ENCODE data around the gene SYNGR1. TPM values are rescaled to one million over a fixed set of nuclear protein-coding genes. Genes with fewer than 3 reads are reported as not detected.
"Not testable (repeated sequence)": the region's sequence is repeated elsewhere in the genome, so short reads cannot be mapped to it uniquely, and the experiment has no call there.

SYNGR1 gene
- total RNA-seq, 1 donor: 6.5 TPM

DNA sequence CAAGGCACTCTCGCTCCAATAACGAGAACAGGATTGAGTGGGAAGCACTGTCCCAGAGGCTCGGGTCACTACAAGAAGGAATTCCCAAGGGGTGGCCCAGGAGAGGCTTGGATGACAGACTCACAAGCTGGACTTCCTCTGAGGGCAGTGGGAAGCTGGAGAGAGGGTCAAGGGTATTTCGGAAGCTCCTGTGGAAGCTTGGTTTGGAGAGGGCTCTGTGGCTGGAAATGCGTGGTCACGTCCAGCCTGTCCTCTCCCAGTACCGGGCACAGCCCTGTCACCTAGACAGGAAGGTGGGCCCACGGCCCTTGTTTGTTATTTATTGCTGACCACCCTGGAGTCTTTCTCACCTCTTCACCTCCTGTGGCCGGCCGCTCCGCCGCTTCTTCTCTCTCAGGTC, 5.3 kb downstream of the SYNGR1 start:
- peaks cover 26% of the 10 kb centered on the region for H3K4me1 ChIP-seq (ENCODE audit: insufficient read depth, low read length)
- H3K9me3 ChIP-seq (ENCODE audit: low read depth, low read length): no peaks in the 10 kb centered on the region
- no peaks in the 10 kb centered on the region for H3K27me3 ChIP-seq (ENCODE audit: insufficient read depth, low read length)
- no peak overlapping the region for H3K4me3 ChIP-seq (ENCODE audit: low read length)

DNA sequence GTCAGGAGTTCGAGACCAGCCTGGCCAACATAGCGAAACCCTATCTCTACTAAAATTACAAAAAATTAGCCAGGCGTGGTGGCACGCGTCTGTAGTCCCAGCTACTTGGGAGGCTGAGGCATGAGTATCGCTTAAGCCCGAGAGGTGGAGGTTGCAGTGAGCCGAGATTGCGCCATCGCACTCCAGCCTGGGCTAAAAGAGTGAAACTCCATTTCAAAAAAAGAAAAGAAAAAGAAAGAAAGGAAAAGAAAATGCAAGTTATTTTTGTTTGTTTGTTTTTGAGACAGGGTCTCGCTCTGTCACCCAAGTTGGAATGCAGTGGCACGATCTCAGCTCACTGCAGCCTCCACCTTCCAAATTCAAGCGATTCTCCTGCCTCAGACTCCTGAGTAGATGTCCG, 6.0 kb downstream of the SYNGR1 start:
- H3K9me3 ChIP-seq (ENCODE audit: low read depth, low read length); H3K4me3 ChIP-seq (ENCODE audit: low read length); H3K27me3 ChIP-seq (ENCODE audit: insufficient read depth, low read length): not testable (repeated sequence)
- peaks cover 20% of the 10 kb centered on the region for H3K4me1 ChIP-seq (ENCODE audit: insufficient read depth, low read length)

DNA sequence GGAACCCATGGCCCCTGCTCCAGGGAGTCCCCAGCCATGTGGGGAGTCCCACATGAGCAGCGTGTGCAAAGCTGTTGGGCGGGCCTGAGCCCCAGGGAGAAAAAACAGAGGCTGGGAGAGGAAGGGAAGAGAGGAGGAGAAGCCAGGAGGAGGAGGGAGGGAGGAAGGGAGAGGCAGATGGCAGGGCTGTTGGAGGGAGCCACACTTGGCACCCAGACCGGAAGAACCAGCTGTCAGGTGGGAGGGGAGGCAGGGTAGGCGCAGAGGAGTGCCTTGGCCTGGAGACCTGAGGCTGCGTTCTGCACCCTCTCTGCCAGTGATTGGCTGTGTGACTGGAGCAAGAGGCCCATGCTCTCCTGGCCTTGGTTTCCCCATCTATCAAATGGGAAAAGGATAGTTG, 6.7 kb downstream of the SYNGR1 start:
- Histone ChIP-seq H3K4me1 (ENCODE audit: insufficient read depth, low read length) (peaks cover 13% of the 10 kb centered on the region), H3K27me3 (ENCODE audit: insufficient read depth, low read length) (no peaks in the 10 kb centered on the region), H3K4me3 (ENCODE audit: low read length) (no peak overlapping the region), H3K9me3 (ENCODE audit: low read depth, low read length) (no peaks in the 10 kb centered on the region)

DNA sequence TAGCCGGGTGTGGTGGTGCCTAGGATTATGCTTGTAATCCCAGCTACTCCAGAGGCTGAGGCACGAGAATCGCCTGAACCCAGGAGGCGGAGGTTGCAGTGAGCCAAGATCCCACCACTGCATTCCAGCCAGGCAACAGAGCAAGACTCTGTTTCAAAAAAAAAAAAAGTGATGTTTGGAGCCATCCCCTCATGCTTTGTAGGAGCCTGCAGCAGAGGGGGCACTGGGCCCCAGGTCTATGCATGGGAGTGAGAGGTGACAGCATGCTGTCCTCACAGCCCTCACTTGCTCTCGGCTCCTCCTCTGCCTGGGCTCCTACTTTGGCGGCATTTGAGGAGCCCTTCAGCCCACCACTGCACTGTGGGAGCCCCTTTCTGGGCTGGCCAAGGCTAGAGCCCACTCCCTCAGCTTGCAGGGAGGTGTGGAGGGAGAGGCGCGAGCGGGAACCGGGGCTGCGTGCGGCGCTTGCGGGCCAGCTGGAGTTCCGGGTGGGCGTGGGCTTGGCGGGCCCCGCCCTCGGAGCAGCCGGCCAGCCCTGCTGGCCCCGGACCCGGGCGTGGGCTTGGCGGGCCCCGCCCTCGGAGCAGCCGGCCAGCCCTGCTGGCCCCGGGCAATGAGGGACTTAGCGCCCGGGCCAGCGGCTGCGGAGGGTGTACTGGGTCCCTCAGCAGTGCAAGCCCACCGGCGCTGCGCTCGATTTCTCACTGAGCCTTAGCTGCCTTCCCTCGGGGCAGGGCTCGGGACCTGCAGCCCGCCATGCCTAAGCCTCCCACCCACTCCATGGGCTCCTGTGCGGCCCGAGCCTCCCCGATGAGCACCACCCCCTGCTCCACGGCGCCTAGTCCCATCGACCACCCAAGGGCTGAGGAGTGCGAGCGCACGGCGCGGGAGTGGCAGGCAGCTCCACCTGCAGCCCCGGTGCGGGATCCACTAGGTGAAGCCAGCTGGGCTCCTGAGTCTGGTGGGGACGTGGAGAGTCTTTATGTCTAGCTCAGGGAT, 7.6 kb downstream of the SYNGR1 start:
- not testable (repeated sequence) for H3K4me1 ChIP-seq (ENCODE audit: insufficient read depth, low read length); H3K9me3 ChIP-seq (ENCODE audit: low read depth, low read length); H3K4me3 ChIP-seq (ENCODE audit: low read length); H3K27me3 ChIP-seq (ENCODE audit: insufficient read depth, low read length)

DNA sequence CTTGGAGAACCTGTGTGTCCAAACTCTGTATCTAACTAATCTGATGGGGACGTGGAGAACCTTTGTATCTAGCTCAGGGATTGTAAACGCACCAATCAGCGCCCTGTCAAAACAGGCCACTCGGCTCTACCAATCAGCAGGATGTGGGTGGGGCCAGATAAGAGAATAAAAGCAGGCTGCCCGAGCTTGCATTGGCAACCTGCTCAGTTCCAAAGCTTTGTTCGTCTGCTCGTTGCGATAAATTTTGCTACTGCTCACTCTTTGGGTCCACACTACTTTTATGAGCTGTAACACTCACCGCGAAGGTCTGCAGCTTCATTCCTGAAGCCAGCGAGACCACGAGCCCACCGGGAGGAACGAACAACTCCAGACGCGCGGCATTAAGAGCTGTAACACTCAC, 8.4 kb downstream of the SYNGR1 start:
- not testable (repeated sequence) for H3K9me3 ChIP-seq (ENCODE audit: low read depth, low read length); H3K27me3 ChIP-seq (ENCODE audit: insufficient read depth, low read length); H3K4me3 ChIP-seq (ENCODE audit: low read length); H3K4me1 ChIP-seq (ENCODE audit: insufficient read depth, low read length)

DNA sequence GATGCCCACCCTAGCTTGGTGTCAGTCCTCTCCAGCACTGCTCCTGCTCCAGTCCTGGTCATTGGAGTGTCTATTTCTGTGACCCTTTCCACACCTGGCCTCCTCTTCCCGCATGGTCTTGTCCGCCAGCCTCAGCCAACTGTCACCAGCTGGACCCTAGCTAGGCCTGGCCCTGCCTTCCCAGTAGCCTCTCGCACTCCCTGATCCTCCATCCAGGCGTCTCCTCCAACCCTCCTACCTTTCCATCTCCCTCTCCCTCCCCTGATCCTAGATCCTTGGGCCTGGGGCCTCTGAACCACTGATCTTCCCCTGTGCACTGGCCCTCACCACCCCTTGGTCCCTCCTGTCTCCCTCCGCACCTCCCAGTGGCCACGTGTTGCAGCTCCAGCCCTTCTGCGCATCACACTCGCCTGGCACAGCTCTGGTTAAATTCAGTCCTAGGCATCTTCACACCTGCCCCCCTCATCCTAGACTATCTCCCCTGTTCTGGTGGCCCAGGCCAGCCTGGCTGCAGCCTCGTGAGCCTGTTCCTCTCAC, 9.9 kb downstream of the SYNGR1 start:
- no peaks in the 10 kb centered on the region for H3K27me3 ChIP-seq (ENCODE audit: insufficient read depth, low read length)
- no peak overlapping the region for H3K4me3 ChIP-seq (ENCODE audit: low read length)
- no peaks in the 10 kb centered on the region for H3K9me3 ChIP-seq (ENCODE audit: low read depth, low read length)
- no peaks in the 10 kb centered on the region for H3K4me1 ChIP-seq (ENCODE audit: insufficient read depth, low read length)

DNA sequence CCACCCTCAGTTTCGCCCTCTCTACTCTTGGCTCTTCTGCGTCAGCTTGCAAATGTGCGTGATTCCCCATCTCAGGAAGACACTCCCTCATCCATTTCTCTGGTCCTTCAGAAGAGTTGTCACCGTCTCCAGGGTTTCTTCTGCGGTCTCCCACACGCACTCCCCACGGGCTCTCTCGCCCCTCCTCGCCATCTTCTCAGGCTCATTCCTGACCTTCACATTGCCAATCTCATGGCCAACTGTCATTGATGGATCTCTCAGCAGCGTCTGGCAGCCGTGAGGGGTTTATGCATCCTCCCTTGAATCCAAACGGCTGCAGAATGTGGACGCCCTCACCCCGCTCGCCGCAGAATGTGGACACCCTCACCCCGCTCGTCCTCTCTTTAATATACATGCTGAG, 10.5 kb downstream of the SYNGR1 start:
- Histone ChIP-seq H3K27me3 (ENCODE audit: insufficient read depth, low read length) (no peaks in the 10 kb centered on the region), H3K9me3 (ENCODE audit: low read depth, low read length) (no peaks in the 10 kb centered on the region), H3K4me1 (ENCODE audit: insufficient read depth, low read length) (peaks cover 1% of the 10 kb centered on the region), H3K4me3 (ENCODE audit: low read length) (no peak overlapping the region)

DNA sequence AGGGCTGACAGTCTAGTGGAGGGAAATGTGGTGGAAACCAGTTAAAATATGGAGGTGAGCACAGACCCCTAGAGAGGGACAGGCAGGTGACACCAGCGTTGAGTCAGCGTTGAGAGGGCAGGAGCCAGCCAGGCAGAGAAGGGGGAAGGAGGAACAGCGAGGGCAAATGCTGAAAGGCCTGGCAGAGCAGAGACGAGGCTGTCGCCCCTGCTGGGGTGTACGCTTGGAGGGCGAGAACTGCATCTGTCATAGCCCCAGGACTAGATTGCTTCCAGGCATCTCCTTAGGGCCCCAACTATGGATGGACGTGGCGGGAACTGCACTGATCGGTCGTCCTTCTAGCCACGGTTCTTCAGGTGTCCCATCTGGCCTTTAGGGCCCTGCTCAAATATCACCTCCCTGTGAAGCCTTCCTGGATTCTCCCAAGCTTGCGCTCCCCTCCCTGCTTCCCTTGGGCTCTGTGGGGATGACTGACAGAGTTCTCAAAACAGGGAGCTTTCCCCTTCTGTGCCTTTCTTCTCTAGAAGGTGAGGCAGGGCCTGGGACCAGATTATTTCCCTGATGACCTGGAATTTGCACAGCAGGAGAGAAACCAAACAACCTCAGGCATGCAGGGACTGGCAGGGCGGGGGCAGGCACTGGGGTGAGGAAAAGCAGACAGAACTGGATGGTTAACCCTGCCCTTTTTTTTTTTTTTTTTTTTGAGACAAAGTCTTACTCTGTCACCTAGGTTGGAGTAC, 11.1 kb downstream of the SYNGR1 start:
- Histone ChIP-seq H3K9me3 (ENCODE audit: low read depth, low read length) (no peaks in the 10 kb centered on the region), H3K4me3 (ENCODE audit: low read length) (no peak overlapping the region), H3K4me1 (ENCODE audit: insufficient read depth, low read length) (peaks cover 7% of the 10 kb centered on the region), H3K27me3 (ENCODE audit: insufficient read depth, low read length) (no peaks in the 10 kb centered on the region)

DNA sequence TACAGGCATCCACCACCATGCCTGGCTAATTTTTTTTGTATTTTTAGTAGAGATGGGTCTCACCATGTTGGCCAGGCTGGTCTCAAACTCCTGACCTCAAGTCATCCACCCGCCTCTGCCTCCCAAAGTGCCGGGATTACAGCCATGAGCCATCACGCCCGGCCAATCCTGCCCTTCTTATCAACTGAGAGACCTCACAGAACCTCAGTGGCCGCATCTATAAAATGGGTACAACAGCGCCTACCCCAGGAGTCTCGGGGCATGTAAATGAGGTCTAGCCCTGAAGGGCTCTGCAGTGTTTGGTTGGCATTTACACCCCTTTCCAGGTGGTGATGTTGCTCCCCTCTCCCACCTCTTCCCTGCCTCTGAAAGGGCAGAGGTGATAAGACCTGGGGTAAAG, 11.7 kb downstream of the SYNGR1 start:
- no peaks in the 10 kb centered on the region for H3K27me3 ChIP-seq (ENCODE audit: insufficient read depth, low read length)
- no peak overlapping the region for H3K4me3 ChIP-seq (ENCODE audit: low read length)
- H3K4me1 ChIP-seq (ENCODE audit: insufficient read depth, low read length): peaks cover 7% of the 10 kb centered on the region
- H3K9me3 ChIP-seq (ENCODE audit: low read depth, low read length): no peaks in the 10 kb centered on the region

DNA sequence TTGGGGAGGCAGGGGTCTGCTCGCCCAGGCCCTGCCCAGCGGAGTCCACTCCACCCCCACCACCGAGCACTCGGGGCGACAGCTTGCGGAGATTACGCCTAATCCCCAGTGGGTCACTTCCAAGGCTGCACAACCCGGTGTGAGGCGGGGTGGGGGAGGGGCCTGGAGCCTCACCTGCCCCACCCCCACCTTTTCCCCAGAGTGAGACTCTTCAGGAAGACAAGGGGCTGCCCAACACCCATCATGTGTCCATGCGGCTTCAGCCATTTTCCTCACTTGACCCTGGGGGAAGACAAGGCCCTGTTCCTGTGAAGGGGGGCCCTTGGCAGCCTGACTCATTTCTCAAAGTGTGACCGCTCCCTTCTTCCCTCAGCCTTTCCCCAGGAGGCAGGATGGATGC, 12.5 kb downstream of the SYNGR1 start:
- no peaks in the 10 kb centered on the region for H3K9me3 ChIP-seq (ENCODE audit: low read depth, low read length)
- H3K4me1 ChIP-seq (ENCODE audit: insufficient read depth, low read length): peaks cover 7% of the 10 kb centered on the region
- no peaks in the 10 kb centered on the region for H3K27me3 ChIP-seq (ENCODE audit: insufficient read depth, low read length)
- no peak overlapping the region for H3K4me3 ChIP-seq (ENCODE audit: low read length)

DNA sequence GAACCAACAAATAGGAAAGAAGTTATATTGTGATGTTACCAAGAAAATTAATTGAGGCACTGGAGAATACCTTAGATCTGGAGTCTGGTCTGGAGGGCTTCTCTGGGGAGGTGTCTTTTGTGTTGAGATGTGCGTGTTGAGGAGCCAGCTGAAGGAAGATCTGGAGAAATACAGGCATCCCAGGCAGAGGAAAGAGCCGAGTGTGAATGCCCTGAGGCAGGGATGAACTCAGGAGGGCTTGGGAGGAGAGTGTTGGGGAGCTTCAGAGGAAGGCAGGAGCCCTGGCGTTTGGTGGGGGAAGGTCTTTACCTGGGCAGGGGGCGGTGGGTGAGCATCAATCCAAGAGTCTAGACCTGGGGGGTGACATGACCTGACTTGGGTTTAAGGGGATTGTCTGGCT, 13.1 kb downstream of the SYNGR1 start:
- Histone ChIP-seq H3K27me3 (ENCODE audit: insufficient read depth, low read length) (no peaks in the 10 kb centered on the region), H3K4me1 (ENCODE audit: insufficient read depth, low read length) (peaks cover 7% of the 10 kb centered on the region), H3K9me3 (ENCODE audit: low read depth, low read length) (no peaks in the 10 kb centered on the region), H3K4me3 (ENCODE audit: low read length) (no peak overlapping the region)

DNA sequence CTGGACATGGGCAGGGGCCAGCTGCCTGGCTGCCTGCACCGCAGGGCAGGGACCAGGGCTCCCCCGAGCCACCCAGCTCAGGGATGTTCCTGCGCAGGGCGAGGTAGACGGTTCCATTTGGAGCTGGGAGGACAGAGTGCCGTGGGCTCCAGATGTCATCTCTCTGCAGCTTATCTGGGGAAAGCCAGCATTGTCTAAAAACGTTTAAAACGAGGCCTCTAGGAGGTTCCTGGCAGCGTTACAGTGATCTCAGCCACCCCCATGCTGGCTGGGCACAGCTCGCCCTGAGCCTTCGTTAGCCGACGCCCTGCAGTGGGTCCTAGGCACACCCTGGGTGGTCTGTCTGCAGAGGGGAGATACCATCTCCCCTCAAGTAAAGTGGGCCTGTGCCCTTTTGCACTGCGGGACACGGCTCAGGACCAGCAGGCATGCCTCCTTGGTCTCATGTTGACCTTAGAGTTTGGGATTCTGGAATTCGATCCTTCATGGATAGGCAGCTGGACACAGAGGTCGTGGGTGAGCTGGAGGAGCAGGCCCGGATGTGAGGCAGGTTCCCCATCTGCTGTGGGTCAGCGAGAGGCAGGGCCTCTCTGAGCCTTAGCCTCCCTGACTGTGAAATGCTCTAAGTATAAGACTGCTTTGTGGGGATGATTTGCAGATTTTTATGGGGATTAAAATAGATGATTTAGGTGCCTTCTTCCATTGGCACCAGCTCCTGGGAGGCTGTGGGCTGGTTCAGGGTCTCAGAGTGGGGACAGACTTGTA, 14.1 kb downstream of the SYNGR1 start:
- Histone ChIP-seq H3K4me1 (ENCODE audit: insufficient read depth, low read length) (peaks cover 15% of the 10 kb centered on the region), H3K9me3 (ENCODE audit: low read depth, low read length) (no peaks in the 10 kb centered on the region), H3K27me3 (ENCODE audit: insufficient read depth, low read length) (no peaks in the 10 kb centered on the region), H3K4me3 (ENCODE audit: low read length) (no peak overlapping the region)

DNA sequence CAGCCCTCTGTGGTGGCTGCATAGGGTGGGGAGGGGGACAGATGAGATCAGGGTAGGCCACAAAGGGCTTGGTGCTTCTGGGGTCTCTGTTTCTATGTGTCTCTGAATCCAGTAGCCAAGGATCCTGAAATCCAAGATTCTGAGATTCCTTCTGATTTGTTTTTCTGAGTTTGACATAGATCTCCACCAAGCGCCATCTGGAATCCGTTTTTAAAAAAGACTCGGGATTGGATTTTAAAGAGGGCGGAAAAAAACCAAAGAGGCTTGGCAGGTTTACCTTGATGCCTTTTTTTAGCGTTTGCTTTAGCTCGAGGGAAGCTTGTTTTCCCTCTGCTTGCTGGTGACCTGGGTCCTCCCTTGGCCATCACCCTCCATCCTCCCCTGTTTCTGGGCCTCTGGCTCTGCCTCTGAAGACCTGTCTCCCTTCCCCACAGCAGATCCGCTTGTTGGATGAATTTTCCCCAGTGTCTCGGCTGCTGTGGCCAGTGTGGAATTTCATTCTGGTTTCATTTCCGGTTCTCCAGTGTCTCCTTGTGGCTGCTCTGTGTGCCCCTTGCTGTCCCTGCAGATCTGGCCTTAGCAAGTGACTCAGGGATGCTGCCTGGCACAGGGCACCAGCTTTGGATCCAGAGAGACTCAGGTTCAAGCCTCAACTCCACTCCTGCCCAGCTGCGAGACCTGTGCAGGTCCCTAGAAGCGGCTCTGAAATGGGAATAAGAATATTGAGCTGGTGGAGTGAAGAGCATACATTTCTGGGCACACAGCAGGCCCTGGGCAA, 15.1 kb downstream of the SYNGR1 start:
- Histone ChIP-seq H3K9me3 (ENCODE audit: low read depth, low read length) (no peaks in the 10 kb centered on the region), H3K4me1 (ENCODE audit: insufficient read depth, low read length) (peaks cover 15% of the 10 kb centered on the region), H3K27me3 (ENCODE audit: insufficient read depth, low read length) (no peaks in the 10 kb centered on the region), H3K4me3 (ENCODE audit: low read length) (no peak overlapping the region)

DNA sequence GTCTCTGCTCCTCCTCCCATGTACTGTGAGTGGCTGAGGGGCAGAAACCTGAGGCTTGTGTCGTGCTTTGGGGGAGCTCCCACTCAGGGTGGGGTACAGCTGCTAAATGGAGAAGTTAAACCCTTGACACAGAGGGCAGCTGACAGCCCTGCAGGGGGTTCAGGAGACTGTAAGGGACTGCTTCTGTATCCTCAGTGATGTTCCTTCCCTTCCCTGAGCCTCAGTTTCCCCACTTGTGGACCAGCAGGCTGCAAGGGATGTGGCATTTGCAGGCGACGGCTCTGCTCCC, 15.6 kb downstream of the SYNGR1 start:
- Histone ChIP-seq H3K4me1 (ENCODE audit: insufficient read depth, low read length) (peaks cover 15% of the 10 kb centered on the region), H3K27me3 (ENCODE audit: insufficient read depth, low read length) (no peaks in the 10 kb centered on the region), H3K4me3 (ENCODE audit: low read length) (no peak overlapping the region), H3K9me3 (ENCODE audit: low read depth, low read length) (no peaks in the 10 kb centered on the region)
